ENCODE measurements around the gene FLRT1.

The FLRT1 gene

GRCh38 chr11:64073542-64073941, 37.8 kb downstream of the FLRT1 start:
- no peak for DNase-seq (ENCODE audit: low read depth, low spot score)
- no peak overlapping the region for H3K4me3 ChIP-seq (ENCODE audit: low read length)

GRCh38 chr11:64074239-64074638, 38.5 kb downstream of the FLRT1 start:
- DNase-seq (ENCODE audit: low read depth, low spot score): no peak
- H3K4me3 ChIP-seq (ENCODE audit: low read length): no peak overlapping the region

DNA sequence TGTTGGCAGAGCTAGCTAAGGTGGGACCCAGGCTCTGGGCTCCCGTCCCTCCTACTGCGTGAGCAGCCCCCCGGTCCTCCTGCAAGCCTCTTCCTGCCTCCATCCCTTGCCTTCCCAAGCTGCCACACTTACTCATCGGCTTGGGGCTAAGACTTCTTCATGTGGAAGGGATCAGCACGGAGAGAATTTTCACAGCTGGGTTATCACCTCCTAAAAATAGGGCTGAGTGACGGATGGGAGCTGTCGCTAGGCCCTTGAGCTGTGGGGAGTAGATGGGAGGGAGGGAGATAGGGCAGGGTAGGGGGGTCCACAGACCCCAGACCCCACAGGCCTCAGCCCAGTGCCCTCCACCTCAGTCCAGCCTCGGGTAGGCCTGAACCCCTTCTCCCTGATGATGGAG, 41.0 kb downstream of the FLRT1 start:
- H3K4me3 ChIP-seq (ENCODE audit: low read length): no peak overlapping the region
- no peak for DNase-seq (ENCODE audit: low read depth, low spot score)

- no peak for DNase-seq (ENCODE audit: low read depth, low spot score)
- H3K4me3 ChIP-seq (ENCODE audit: low read length): no peak overlapping the region
Observed at GRCh38 chr11:64077607-64078006, 41.9 kb downstream of the FLRT1 start.

- DNase-seq (ENCODE audit: low read depth, low spot score): no peak
- H3K4me3 ChIP-seq (ENCODE audit: low read length): no peak overlapping the region
Observed at GRCh38 chr11:64078284-64078683, 42.6 kb downstream of the FLRT1 start.

- H3K4me3 ChIP-seq (ENCODE audit: low read length): no peak overlapping the region
- DNase-seq (ENCODE audit: low read depth, low spot score): no peak
Observed at GRCh38 chr11:64078905-64079304, 43.2 kb downstream of the FLRT1 start.

- H3K4me3 ChIP-seq (ENCODE audit: low read length): no peak overlapping the region
- DNase-seq (ENCODE audit: low read depth, low spot score): no peak
Observed at GRCh38 chr11:64080390-64080789, 44.7 kb downstream of the FLRT1 start.

DNA sequence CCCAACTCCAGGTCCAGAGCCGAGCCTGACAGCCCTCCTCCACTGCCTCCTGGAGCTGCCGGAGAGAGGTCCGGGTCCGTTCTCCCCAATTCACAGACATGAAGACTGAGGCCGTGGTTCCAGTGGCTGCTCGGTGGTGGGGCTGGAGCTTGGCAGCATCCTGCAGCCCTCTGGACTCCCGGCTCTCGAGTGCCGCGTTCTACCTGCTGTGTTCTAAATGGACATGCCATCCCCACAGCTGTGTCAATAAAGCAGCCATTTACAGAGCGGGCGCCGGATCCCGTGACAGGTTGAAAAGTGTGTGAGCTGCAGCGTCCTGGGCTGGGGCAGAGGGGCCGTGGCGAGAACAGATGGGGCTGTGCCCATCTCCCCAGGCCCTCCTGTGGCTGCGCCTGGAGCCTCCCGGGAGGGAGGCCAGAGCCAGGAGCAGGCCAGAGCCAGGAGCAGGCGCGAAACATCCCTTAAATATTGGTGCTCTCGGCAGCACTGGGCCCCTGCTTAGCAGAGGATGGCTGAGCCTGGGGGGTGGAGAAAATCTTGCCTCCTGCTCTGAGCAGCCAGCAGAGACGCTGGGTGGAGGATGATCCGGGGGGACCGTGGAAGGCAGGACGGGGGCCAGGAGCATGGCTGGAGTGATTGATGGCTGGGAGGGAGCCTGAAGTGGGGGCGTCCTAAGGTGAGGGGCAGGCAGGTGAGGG, 46.2 kb downstream of the FLRT1 start:
- no peak for DNase-seq (ENCODE audit: low read depth, low spot score)
- H3K4me3 ChIP-seq (ENCODE audit: low read length): no peak overlapping the region

- no peak overlapping the region for H3K4me3 ChIP-seq (ENCODE audit: low read length)
- no peak for DNase-seq (ENCODE audit: low read depth, low spot score)
Observed at GRCh38 chr11:64083398-64084080, 47.8 kb downstream of the FLRT1 start.

- H3K4me3 ChIP-seq (ENCODE audit: low read length): no peak overlapping the region
- no peak for DNase-seq (ENCODE audit: low read depth, low spot score)
Observed at GRCh38 chr11:64084146-64084950, 48.6 kb downstream of the FLRT1 start.

- H3K4me3 ChIP-seq (ENCODE audit: low read length): no peak overlapping the region
- no peak for DNase-seq (ENCODE audit: low read depth, low spot score)
Observed at GRCh38 chr11:64084951-64085710, 49.4 kb downstream of the FLRT1 start.
